Ascending aorta (tissue), 2 donors: Measurements from ENCODE around the gene MRFAP1. TPM values are rescaled to one million over a fixed set of nuclear protein-coding genes. Genes with fewer than 3 reads are reported as not detected.

Experiments used
- DNase-seq, 2 donors: peaks; one replicate each; pipeline ENCODE4 v3.0.0-alpha.2; 2019; ENCODE audit warnings: low spot score in 2 of 2
- H3K27ac ChIP-seq, 2 donors: fragments of 200-600 bp; sonication (generic); one replicate each; pipeline ENCODE4 v1.5.1; 2016 to 2017; ENCODE audit warnings: mild to moderate bottlenecking in 1 of 2
- H3K27me3 ChIP-seq: fragments of 200-600 bp; sonication (generic); one replicate; pipeline ENCODE4 v1.5.1; 2017
- H3K36me3 ChIP-seq, 2 donors: fragments of 200-600 bp; sonication (generic); one replicate each; pipeline ENCODE4 v1.5.1; 2016
- H3K4me1 ChIP-seq, 2 donors: fragments of 200-600 bp; sonication (generic); one replicate each; pipeline ENCODE4 v1.5.1; 2016 to 2017; ENCODE audit warnings: mild to moderate bottlenecking in 1 of 2
- H3K4me3 ChIP-seq, 2 donors: fragments of 200-600 bp; sonication (generic); one replicate each; pipeline ENCODE4 v1.5.1; 2016 to 2017; ENCODE audit warnings: mild to moderate bottlenecking in 1 of 2
- H3K9me3 ChIP-seq, 2 donors: fragments of 200-600 bp; sonication (generic); one replicate each; pipeline ENCODE4 v1.5.1; 2016
- CTCF ChIP-seq, 3 experiments: fragments of 200-600 bp in 2 of 3; fragments of 450-650 bp in 1 of 3; sonication (generic) in 2 of 3; IDR thresholded peaks; one replicate each; pipeline ENCODE4 v1.5.1; 2016 to 2019; ENCODE audit warnings: antibody characterized with exemption in 3 of 3, mild to moderate bottlenecking in 1 of 3, moderate library complexity in 1 of 3
- intact Hi-C: fragments of 100-400 bp; cut with DNase I; formaldehyde crosslinking; loops from one replicate; pipeline ENCODE4 v1.15.1; 2023
- total RNA-seq: library from RNA; depleted of rRNA; stranded (reverse); fragments of >200 nt; gene quantifications from one replicate; pipeline ENCODE4 v1.1.0, GENCODE V29; 2016

Gene MRFAP1
- total RNA-seq, 1 donor from 2014 or later: 109 TPM

GRCh38 chr4:6612961-6613675 lies 27.4 kb upstream of the MRFAP1 start:
- no peak for TF ChIP-seq CTCF (IDR thresholded peaks at IDR 0.05)
- no peak for DNase-seq

GRCh38 chr4:6613676-6614651 lies 26.5 kb upstream of the MRFAP1 start:
- peaks cover 73 to 92% of the 10 kb centered on the region in 2 donors for H3K36me3 ChIP-seq
- TF ChIP-seq CTCF (IDR thresholded peaks at IDR 0.05): no peak

More at GRCh38 chr4:6612961-6613675, 27.4 kb upstream of the MRFAP1 start:
- H3K4me1 ChIP-seq: no peaks in the 10 kb centered on the region
- no peak overlapping the region for H3K4me3 ChIP-seq
- H3K27me3 ChIP-seq: no peaks in the 10 kb centered on the region
- H3K36me3 ChIP-seq: peaks cover 72 to 92% of the 10 kb centered on the region in 2 donors
- no peak overlapping the region for H3K27ac ChIP-seq
- intact Hi-C loops: no loop called here
- no peaks in the 10 kb centered on the region for H3K9me3 ChIP-seq

GRCh38 chr4:6614701-6615230 lies 25.7 kb upstream of the MRFAP1 start:
- no peak for DNase-seq
- TF ChIP-seq CTCF (IDR thresholded peaks at IDR 0.05): no peak
- Histone ChIP-seq H3K27me3 (no peaks in the 10 kb centered on the region), H3K4me1 (no peaks in the 10 kb centered on the region), H3K9me3 (no peaks in the 10 kb centered on the region), H3K27ac (no peak overlapping the region), H3K4me3 (no peak overlapping the region), H3K36me3 (peaks cover 73 to 92% of the 10 kb centered on the region in 2 donors)
- intact Hi-C loops: no loop called here

More at GRCh38 chr4:6613676-6614651, 26.5 kb upstream of the MRFAP1 start:
- no peaks in the 10 kb centered on the region for H3K27me3 ChIP-seq
- intact Hi-C loops: no loop called here
- DNase-seq: no peak
- no peaks in the 10 kb centered on the region for H3K9me3 ChIP-seq
- no peaks in the 10 kb centered on the region for H3K4me1 ChIP-seq
- H3K27ac ChIP-seq: no peak overlapping the region
- H3K4me3 ChIP-seq: no peak overlapping the region

GRCh38 chr4:6616087-6616995 lies 24.1 kb upstream of the MRFAP1 start:
- no peak for DNase-seq
- no peaks in the 10 kb centered on the region for H3K4me1 ChIP-seq
- no peak for TF ChIP-seq CTCF (IDR thresholded peaks at IDR 0.05)
- H3K36me3 ChIP-seq: peaks cover 65 to 84% of the 10 kb centered on the region in 2 donors
- no peaks in the 10 kb centered on the region for H3K9me3 ChIP-seq
- intact Hi-C loops: no loop called here
- H3K4me3 ChIP-seq: no peak overlapping the region
- no peak overlapping the region for H3K27ac ChIP-seq
- H3K27me3 ChIP-seq: no peaks in the 10 kb centered on the region

GRCh38 chr4:6617246-6617645 lies 23.2 kb upstream of the MRFAP1 start:
- H3K4me1 ChIP-seq: no peaks in the 10 kb centered on the region
- H3K4me3 ChIP-seq: no peak overlapping the region
- intact Hi-C loops: no loop called here
- no peak for TF ChIP-seq CTCF (IDR thresholded peaks at IDR 0.05)
- DNase-seq: no peak
- H3K27me3 ChIP-seq: no peaks in the 10 kb centered on the region
- H3K9me3 ChIP-seq: no peaks in the 10 kb centered on the region
- no peak overlapping the region for H3K27ac ChIP-seq
- peaks cover 56 to 82% of the 10 kb centered on the region in 2 donors for H3K36me3 ChIP-seq
